Smooth muscle cell (in vitro differentiated cells): ENCODE measurements around the gene TVP23C. TPM values are rescaled to one million over a fixed set of nuclear protein-coding genes. Genes with fewer than 3 reads are reported as not detected.
"Not testable (repeated sequence)": the region's sequence is repeated elsewhere in the genome, so short reads cannot be mapped to it uniquely, and the experiment has no call there.

Experiments
- DNase-seq: peaks from one replicate; lab custom pipeline; 2025; ENCODE audit not compliant: unreplicated experiment; lab: John Stamatoyannopoulos, UW
- H2AFZ ChIP-seq: fragments of 200-600 bp; sonication (generic); 2 replicates; pipeline ENCODE4 v1.6.0; 2016; ENCODE audit warnings: antibody characterized with exemption, low read depth, mild to moderate bottlenecking
- H3F3A ChIP-seq: fragments of 200-600 bp; sonication (generic); 2 replicates; pipeline ENCODE4 v1.6.0; 2017; ENCODE audit warnings: antibody characterized with exemption, low read depth
- H3K27ac ChIP-seq: fragments of 200-600 bp; sonication (generic); 2 replicates; pipeline ENCODE4 v1.5.1; 2016; ENCODE audit warnings: low read depth, mild to moderate bottlenecking
- H3K27me3 ChIP-seq: fragments of 200-600 bp; sonication (generic); 2 replicates; pipeline ENCODE4 v1.6.1; 2016; ENCODE audit warnings: low read depth, mild to moderate bottlenecking
- H3K36me3 ChIP-seq: fragments of 200-600 bp; sonication (generic); 2 replicates; pipeline ENCODE4 v1.5.1; 2016; ENCODE audit warnings: low read depth
- H3K4me1 ChIP-seq: fragments of 200-600 bp; sonication (generic); 2 replicates; pipeline ENCODE4 v1.5.1; 2016; ENCODE audit warnings: low read depth
- H3K4me2 ChIP-seq: fragments of 200-600 bp; sonication (generic); 2 replicates; pipeline ENCODE4 v1.6.0; 2016; ENCODE audit warnings: mild to moderate bottlenecking
- H3K4me3 ChIP-seq: fragments of 200-600 bp; sonication (generic); 2 replicates; pipeline ENCODE4 v1.5.1; 2016; ENCODE audit warnings: mild to moderate bottlenecking
- H3K79me2 ChIP-seq: fragments of 200-600 bp; sonication (generic); 2 replicates; pipeline ENCODE4 v1.6.0; 2016; ENCODE audit warnings: low read depth, mild to moderate bottlenecking
- H3K9ac ChIP-seq: fragments of 200-600 bp; sonication (generic); 2 replicates; pipeline ENCODE4 v1.6.0; 2016; ENCODE audit warnings: low read depth
- H3K9me3 ChIP-seq: fragments of 200-600 bp; sonication (generic); replicated peaks from 2 replicates; pipeline ENCODE4 v1.5.1; 2016; ENCODE audit warnings: low read depth
- H4K20me1 ChIP-seq: fragments of 200-600 bp; sonication (generic); 2 replicates; pipeline ENCODE4 v1.6.0; 2016; ENCODE audit warnings: low read depth
- WGBS: methylation state at CpG from one replicate; pipeline ENCODE4 v1.1.7; 2016; ENCODE audit warnings: low lambda C conversion rate; 5-methylcytosine and 5-hydroxymethylcytosine counted together
- polyA plus RNA-seq: library from polyadenylated mRNA; unstranded; fragments of >200 nt; fragmentation: Nextera tagmentation; extraction: Ambion mirVana; gene quantifications from 2 replicates; pipeline ENCODE4 v1.2.1, GENCODE V29; 2016
- total RNA-seq: library from RNA; depleted of rRNA; stranded (reverse); fragments of >200 nt; gene quantifications from 2 replicates; pipeline ENCODE4 v1.2.3, GENCODE V29; 2014
- TF ChIP-seq, protein P1 (sequence below): fragments of 200-600 bp; sonication (generic); IDR thresholded peaks from 2 replicates; pipeline ENCODE4 v1.5.1; 2017; ENCODE audit warnings: borderline replicate concordance, mild to moderate bottlenecking, antibody characterized with exemption; ENCODE audit not compliant: insufficient read depth, poor library complexity, severe bottlenecking

TVP23C gene
- total and polyA plus RNA-seq, 2 experiments from 2014 or later = 10.0 to 52.5 TPM

DNA sequence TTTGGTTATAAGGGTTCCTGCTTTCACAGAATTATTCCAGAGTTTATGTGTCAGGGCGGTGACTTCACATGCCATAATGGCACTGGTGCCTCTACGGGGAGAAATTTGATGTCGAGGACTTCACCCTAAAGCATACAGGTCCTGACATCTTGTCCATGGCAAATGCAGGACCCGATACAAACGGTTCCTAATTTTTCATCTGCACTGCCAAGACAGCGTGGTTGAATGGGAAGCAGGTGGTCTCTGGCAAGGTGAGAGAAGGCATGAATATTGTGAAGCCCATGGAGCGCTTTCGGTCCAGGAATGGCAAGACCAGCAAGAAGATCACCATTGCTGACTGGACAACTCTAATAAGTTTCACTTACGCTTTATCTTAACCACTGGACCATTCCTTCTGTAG is 56.3 kb downstream of the TVP23C start:
- TF ChIP-seq, protein P1, sequence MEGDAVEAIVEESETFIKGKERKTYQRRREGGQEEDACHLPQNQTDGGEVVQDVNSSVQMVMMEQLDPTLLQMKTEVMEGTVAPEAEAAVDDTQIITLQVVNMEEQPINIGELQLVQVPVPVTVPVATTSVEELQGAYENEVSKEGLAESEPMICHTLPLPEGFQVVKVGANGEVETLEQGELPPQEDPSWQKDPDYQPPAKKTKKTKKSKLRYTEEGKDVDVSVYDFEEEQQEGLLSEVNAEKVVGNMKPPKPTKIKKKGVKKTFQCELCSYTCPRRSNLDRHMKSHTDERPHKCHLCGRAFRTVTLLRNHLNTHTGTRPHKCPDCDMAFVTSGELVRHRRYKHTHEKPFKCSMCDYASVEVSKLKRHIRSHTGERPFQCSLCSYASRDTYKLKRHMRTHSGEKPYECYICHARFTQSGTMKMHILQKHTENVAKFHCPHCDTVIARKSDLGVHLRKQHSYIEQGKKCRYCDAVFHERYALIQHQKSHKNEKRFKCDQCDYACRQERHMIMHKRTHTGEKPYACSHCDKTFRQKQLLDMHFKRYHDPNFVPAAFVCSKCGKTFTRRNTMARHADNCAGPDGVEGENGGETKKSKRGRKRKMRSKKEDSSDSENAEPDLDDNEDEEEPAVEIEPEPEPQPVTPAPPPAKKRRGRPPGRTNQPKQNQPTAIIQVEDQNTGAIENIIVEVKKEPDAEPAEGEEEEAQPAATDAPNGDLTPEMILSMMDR = no peak
- H3K9me3 ChIP-seq = no peaks in the 10 kb centered on the region
- no peak overlapping the region for H3K4me3 ChIP-seq
- WGBS = 98% methylated on average over 9 of the region's 9 CpGs
- DNase-seq = no peak
- no peak overlapping the region for H3K9ac ChIP-seq
- no peak overlapping the region for H3K4me2 ChIP-seq
- no peaks in the 10 kb centered on the region for H3K4me1 ChIP-seq
- no peaks in the 10 kb centered on the region for H3K79me2 ChIP-seq
- no peaks in the 10 kb centered on the region for H3K27me3 ChIP-seq
- H3K27ac ChIP-seq = no peak overlapping the region
- peaks cover 6% of the 10 kb centered on the region for H4K20me1 ChIP-seq
- no peaks in the 10 kb centered on the region for H3K36me3 ChIP-seq
- H2AFZ ChIP-seq = no peak overlapping the region
- peaks cover 2% of the 10 kb centered on the region for H3F3A ChIP-seq

DNA sequence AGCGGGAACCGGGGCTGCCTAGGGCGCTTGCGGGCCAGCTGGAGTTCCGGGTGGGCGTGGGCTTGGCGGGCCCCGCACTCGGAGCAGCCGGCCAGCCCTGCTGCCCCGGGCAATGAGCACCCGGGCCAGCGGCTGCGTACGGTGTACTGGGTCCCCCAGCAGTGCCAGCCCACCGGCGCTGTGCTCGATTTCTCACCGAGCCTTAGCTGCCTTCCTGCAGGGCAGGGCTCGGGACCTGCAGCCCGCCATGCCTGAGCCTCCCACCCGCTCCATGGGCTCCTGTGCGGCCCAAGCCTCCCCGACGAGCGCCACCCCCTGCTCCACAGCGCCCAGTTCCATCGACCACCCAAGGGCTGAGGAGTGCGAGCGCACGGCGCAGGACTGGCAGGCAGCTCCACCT is 57.6 kb downstream of the TVP23C start:
- DNase-seq, H3K27ac ChIP-seq, H3K79me2 ChIP-seq, H3K27me3 ChIP-seq, H4K20me1 ChIP-seq, H3F3A ChIP-seq, H3K4me2 ChIP-seq, H3K9me3 ChIP-seq, H2AFZ ChIP-seq, H3K36me3 ChIP-seq, H3K9ac ChIP-seq, H3K4me1 ChIP-seq, H3K4me3 ChIP-seq: not testable (repeated sequence)
- over 99% methylated on average over 25 of the region's 32 CpGs for WGBS

DNA sequence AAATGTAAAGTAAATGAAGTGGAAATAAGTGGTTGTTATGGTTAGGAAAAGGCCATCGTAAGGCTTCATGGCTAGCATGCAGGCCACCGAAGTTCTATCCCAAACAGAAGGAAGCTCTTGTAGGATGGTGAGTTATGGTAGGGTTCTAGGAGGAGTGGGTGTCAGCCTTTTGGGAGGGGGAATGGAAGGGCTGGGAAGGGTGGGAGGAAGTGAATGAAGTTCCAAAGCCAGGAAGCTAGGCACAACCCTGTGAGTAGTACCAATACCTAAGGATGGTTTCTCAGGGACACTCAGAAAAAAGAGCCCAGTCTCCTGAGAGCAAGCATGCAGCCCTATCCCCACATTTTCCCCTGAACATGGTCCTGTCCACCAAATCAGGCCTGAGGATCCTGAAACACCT is 59.6 kb downstream of the TVP23C start:
- DNase-seq = no peak
- no peak overlapping the region for H2AFZ ChIP-seq
- H3K9ac ChIP-seq = no peak overlapping the region
- no peaks in the 10 kb centered on the region for H3F3A ChIP-seq
- no peaks in the 10 kb centered on the region for H3K36me3 ChIP-seq
- WGBS = 96% methylated on average over 2 of the region's 2 CpGs
- no peaks in the 10 kb centered on the region for H3K27me3 ChIP-seq
- no peaks in the 10 kb centered on the region for H4K20me1 ChIP-seq
- H3K4me1 ChIP-seq = no peaks in the 10 kb centered on the region
- H3K4me3 ChIP-seq = no peak overlapping the region
- no peak overlapping the region for H3K4me2 ChIP-seq
- TF ChIP-seq, protein P1 = no peak
- H3K9me3 ChIP-seq = no peaks in the 10 kb centered on the region
- no peak overlapping the region for H3K27ac ChIP-seq
- H3K79me2 ChIP-seq = no peaks in the 10 kb centered on the region

DNA sequence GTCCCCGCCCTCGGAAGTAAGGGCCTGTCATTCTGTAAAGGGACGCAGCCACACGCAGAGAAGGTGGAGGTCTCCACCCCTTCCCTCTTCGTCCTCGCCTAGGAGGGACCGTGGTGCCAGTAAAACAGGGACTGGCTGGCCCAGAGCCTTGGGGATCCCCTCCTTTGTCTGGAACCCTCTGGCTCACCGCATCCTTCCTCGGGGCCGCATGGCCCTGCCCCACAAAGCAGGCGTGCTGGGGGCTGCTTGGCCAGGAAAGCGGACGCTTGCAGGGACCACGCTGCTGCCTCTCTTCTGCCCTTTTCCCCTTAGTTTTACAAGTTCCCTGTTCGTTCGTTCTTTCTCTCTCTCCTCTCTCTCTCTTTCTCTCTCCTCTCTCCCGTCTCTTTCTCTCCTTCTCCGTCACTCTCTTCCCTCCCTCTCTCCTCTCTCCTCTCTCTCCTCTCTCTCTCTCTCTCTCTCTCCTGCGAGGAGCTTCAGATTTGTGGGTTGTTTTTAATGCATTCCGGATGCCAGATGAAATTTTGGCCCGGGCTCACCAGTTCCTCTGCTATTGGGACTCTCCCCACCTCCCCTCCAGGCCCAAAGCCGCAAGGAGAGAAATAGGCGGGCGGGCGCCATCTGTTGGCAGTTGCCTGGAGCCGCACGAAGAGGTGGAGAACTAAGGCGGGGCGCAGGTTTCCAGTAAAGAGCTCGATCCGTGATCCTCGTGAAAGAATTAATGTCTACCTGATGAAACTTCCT is 60.7 kb downstream of the TVP23C start:
- TF ChIP-seq, protein P1 = peak; percentile 90
- no peaks in the 10 kb centered on the region for H3K4me1 ChIP-seq
- no peak overlapping the region for H3K4me3 ChIP-seq
- no peaks in the 10 kb centered on the region for H4K20me1 ChIP-seq
- peak; percentile 42 for DNase-seq
- no peaks in the 10 kb centered on the region for H3F3A ChIP-seq
- no peaks in the 10 kb centered on the region for H3K79me2 ChIP-seq
- no peaks in the 10 kb centered on the region for H3K36me3 ChIP-seq
- WGBS = 40% methylated on average over 32 of the region's 32 CpGs
- no peaks in the 10 kb centered on the region for H3K9me3 ChIP-seq
- H3K9ac ChIP-seq = no peak overlapping the region
- no peak overlapping the region for H3K27ac ChIP-seq
- H3K27me3 ChIP-seq = no peaks in the 10 kb centered on the region
- H3K4me2 ChIP-seq = peak overlapping the region; percentile 76
- no peak overlapping the region for H2AFZ ChIP-seq
